ENCODE results near the gene PAF1.
"Not testable (repeated sequence)": the region's sequence is repeated elsewhere in the genome, so short reads cannot be mapped to it uniquely, and the experiment has no call there.

The PAF1 gene

GRCh38 chr19:39381910-39382611, 8.8 kb downstream of the PAF1 start:
- in situ Hi-C loops (cut with MboI; ENCODE audit: low pct_unique_long_range_greater_than_20kb, low sequenced_read_pairs, unreplicated experiment), result no loop called here
- no peak for DNase-seq (ENCODE audit: low spot score)
- no peak for TF ChIP-seq CTCF (IDR thresholded peaks at IDR 0.05; ENCODE audit: extremely low read depth, insufficient read depth, missing control alignments)

GRCh38 chr19:39380521-39381502, 10.1 kb downstream of the PAF1 start:
- TF ChIP-seq CTCF (IDR thresholded peaks at IDR 0.05; ENCODE audit: extremely low read depth, insufficient read depth, missing control alignments), result no peak
- in situ Hi-C loops (cut with MboI; ENCODE audit: low pct_unique_long_range_greater_than_20kb, low sequenced_read_pairs, unreplicated experiment), result no loop called here
- DNase-seq (ENCODE audit: low spot score), result no peak

- in situ Hi-C loops (cut with MboI; ENCODE audit: low pct_unique_long_range_greater_than_20kb, low sequenced_read_pairs, unreplicated experiment), result no loop called here
- TF ChIP-seq CTCF (IDR thresholded peaks at IDR 0.05; ENCODE audit: extremely low read depth, insufficient read depth, missing control alignments), result no peak
- DNase-seq (ENCODE audit: low spot score), result no peak
Measured at GRCh38 chr19:39379865-39380396, 11.0 kb downstream of the PAF1 start.

- in situ Hi-C loops (cut with MboI; ENCODE audit: low pct_unique_long_range_greater_than_20kb, low sequenced_read_pairs, unreplicated experiment); DNase-seq (ENCODE audit: low spot score): not testable (repeated sequence)
Measured at GRCh38 chr19:39379366-39379765, 11.5 kb downstream of the PAF1 start.

GRCh38 chr19:39377373-39378362, 13.2 kb downstream of the PAF1 start:
- in situ Hi-C loops (cut with MboI; ENCODE audit: low pct_unique_long_range_greater_than_20kb, low sequenced_read_pairs, unreplicated experiment), result no loop called here
- TF ChIP-seq CTCF (IDR thresholded peaks at IDR 0.05; ENCODE audit: extremely low read depth, insufficient read depth, missing control alignments), result no peak
- no peak for DNase-seq (ENCODE audit: low spot score)

- TF ChIP-seq CTCF (IDR thresholded peaks at IDR 0.05; ENCODE audit: extremely low read depth, insufficient read depth, missing control alignments), result no peak
- in situ Hi-C loops (cut with MboI; ENCODE audit: low pct_unique_long_range_greater_than_20kb, low sequenced_read_pairs, unreplicated experiment), result no loop called here
- DNase-seq (ENCODE audit: low spot score), result no peak
Measured at GRCh38 chr19:39375929-39376328, 15.0 kb downstream of the PAF1 start.

All from GM13977 (cell line).